Measurements from ENCODE around the gene FAM53B. TPM values are rescaled to one million over a fixed set of nuclear protein-coding genes. Genes with fewer than 3 reads are reported as not detected.

Gene FAM53B
- total RNA-seq, 4 donors from 2014 or later = 140 to 253 (median 192) TPM

DNA sequence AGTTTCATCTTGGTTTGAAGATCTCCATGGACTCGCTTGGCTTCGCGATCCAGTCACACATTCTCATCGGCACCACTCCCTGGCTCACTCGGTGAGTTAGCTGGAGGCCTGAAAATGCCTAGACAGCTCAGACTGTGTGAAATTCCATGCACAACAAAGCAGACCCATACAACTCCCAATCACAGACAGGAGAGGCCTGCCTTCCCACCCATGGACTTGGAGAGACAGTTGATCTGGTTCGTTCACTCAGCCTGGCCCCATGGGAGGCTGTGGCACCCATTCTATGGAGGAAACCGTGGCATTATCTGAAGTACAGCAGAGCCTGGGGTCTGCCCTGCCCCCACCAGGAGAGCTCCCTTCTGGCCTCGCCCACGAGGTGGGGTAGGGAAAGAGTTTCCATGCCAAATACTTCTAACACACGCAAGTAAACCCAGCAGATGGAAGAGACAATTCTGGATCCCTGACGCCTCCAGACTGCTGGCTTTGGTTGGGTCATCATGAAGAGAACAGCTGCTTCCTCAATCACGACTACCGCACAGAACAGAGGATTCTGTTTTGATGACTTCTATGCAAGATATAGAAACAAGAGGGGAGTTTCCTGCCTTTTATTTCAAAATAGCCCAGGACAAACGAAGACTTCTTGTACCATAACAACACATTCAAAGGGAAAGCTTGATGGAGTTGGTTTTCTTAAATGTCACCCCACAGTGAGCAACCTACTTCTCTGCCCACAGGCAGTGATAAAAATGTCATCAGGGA, 15.9 kb downstream of the FAM53B start:
- H3K27ac ChIP-seq = peak overlapping the region; percentile 92 to 97 (median 92)
- in situ Hi-C loops (cut with MboI; ENCODE audit: low sequenced_read_pairs in 4 of 4) (loop anchor here in 2 of 4 donors (25.0 kb wide), 2 partner anchors 91 to 191 kb away; no protein-coding TSS in a partner anchor), intact Hi-C loops (cut with DNase I; ENCODE audit: low total_unique reads) (loop anchor here (2.0 kb wide), 1 partner anchor 35 kb away; no protein-coding TSS in a partner anchor)

DNA sequence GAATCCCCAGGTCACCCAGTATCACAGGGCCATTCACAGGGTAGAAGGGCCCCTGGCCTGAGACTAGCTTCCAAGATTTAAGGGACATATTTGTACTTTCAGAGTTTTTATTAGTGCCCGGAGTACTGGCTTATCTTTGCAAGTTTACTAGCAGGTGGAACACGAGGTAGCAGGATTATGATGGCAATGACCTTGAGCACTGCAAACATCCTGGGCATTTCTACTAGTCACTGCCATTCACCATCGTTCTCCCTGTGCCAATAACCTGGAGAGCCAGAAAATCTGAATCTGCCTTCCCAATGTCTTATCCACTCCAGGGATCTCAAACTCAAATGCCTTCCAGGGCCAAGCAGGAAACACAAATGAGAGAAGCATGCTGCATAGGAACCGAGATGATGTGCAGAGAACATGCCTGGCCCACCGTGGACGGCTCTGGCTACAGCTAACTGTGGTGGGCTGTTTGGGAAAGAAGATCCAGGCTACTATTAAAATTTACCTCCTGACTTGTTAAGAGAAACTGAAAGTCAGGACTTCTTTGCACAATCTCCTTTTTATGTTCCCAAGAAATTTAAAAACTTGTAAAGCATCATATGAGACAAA, 16.7 kb downstream of the FAM53B start:
- TF ChIP-seq, protein P1, sequence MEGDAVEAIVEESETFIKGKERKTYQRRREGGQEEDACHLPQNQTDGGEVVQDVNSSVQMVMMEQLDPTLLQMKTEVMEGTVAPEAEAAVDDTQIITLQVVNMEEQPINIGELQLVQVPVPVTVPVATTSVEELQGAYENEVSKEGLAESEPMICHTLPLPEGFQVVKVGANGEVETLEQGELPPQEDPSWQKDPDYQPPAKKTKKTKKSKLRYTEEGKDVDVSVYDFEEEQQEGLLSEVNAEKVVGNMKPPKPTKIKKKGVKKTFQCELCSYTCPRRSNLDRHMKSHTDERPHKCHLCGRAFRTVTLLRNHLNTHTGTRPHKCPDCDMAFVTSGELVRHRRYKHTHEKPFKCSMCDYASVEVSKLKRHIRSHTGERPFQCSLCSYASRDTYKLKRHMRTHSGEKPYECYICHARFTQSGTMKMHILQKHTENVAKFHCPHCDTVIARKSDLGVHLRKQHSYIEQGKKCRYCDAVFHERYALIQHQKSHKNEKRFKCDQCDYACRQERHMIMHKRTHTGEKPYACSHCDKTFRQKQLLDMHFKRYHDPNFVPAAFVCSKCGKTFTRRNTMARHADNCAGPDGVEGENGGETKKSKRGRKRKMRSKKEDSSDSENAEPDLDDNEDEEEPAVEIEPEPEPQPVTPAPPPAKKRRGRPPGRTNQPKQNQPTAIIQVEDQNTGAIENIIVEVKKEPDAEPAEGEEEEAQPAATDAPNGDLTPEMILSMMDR (IDR thresholded peaks at IDR 0.05 in 4 of 5, conservative IDR thresholded peaks at IDR 0.05 in 1 of 5) = no peak
- no peak for TF ChIP-seq POLR2A (IDR thresholded peaks at IDR 0.05)
- intact Hi-C loops (cut with DNase I; ENCODE audit: low total_unique reads) = no loop called here
- Histone ChIP-seq H3K27ac (peak overlapping the region; percentile 92 to 97 (median 92)), H3K4me3 (no peak overlapping the region), H3K9me3 (no peaks in the 10 kb centered on the region), H3K27me3 (no peaks in the 10 kb centered on the region), H3K4me1 (peaks cover 99 to 100% of the 10 kb centered on the region in 2 donors), H3K36me3 (no peaks in the 10 kb centered on the region)
- ATAC-seq (no peak), DNase-seq (peak in 1 of 2 donors; percentile 7)
- in situ Hi-C loops (cut with MboI; ENCODE audit: low sequenced_read_pairs in 4 of 4) = loop anchor here in 2 of 4 donors (25.0 kb wide), 2 partner anchors 90 to 190 kb away; no protein-coding TSS in a partner anchor

More for the DNA sequence above, 15.9 kb downstream of the FAM53B start:
- Histone ChIP-seq H3K4me1 (peaks cover 99 to 100% of the 10 kb centered on the region in 2 donors), H3K4me3 (peak overlapping the region in 1 of 4 donors; percentile 7), H3K27me3 (no peaks in the 10 kb centered on the region), H3K36me3 (no peaks in the 10 kb centered on the region), H3K9me3 (no peaks in the 10 kb centered on the region)
- ATAC-seq = peak; percentile 77
- peak; percentile 32 to 67 for TF ChIP-seq POLR2A (IDR thresholded peaks at IDR 0.05)
- TF ChIP-seq, protein P1 (IDR thresholded peaks at IDR 0.05 in 4 of 5, conservative IDR thresholded peaks at IDR 0.05 in 1 of 5) = no peak
- DNase-seq = peak in 1 of 2 donors; percentile 74

DNA sequence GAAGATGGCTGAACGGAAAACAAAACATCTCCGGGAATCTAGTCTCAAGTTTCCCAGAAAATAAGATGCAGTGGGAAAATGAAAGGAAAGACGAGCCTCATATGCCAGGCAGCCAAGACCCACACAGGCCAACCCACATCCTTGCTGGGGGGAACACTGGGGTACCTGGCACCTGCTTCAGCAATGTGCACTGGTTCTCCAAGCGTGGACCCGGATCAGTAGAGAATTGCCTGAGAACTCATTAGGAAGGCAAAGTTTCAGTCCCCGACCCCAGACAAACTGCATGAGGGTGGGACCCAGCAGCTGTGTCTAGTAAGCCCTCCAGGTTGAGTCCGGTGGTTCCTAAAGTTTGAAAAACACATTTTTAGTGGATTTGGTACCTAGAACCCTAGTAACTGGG, 18.4 kb downstream of the FAM53B start:
- no peaks in the 10 kb centered on the region for H3K36me3 ChIP-seq
- H3K4me1 ChIP-seq = peaks cover 99 to 100% of the 10 kb centered on the region in 2 donors
- peak in 1 of 2 donors; percentile 6 for DNase-seq
- no peaks in the 10 kb centered on the region for H3K9me3 ChIP-seq
- H3K27ac ChIP-seq = peak overlapping the region; percentile 92 to 97 (median 92)
- no peaks in the 10 kb centered on the region for H3K27me3 ChIP-seq
- in situ Hi-C loops (cut with MboI; ENCODE audit: low sequenced_read_pairs in 4 of 4) (loop anchor here in 2 of 4 donors (25.0 kb wide), 2 partner anchors 88 to 188 kb away; no protein-coding TSS in a partner anchor), intact Hi-C loops (cut with DNase I; ENCODE audit: low total_unique reads) (no loop called here)
- no peak overlapping the region for H3K4me3 ChIP-seq
- no peak for TF ChIP-seq POLR2A (IDR thresholded peaks at IDR 0.05)
- TF ChIP-seq, protein P1 (IDR thresholded peaks at IDR 0.05 in 4 of 5, conservative IDR thresholded peaks at IDR 0.05 in 1 of 5) = no peak
- ATAC-seq = no peak

DNA sequence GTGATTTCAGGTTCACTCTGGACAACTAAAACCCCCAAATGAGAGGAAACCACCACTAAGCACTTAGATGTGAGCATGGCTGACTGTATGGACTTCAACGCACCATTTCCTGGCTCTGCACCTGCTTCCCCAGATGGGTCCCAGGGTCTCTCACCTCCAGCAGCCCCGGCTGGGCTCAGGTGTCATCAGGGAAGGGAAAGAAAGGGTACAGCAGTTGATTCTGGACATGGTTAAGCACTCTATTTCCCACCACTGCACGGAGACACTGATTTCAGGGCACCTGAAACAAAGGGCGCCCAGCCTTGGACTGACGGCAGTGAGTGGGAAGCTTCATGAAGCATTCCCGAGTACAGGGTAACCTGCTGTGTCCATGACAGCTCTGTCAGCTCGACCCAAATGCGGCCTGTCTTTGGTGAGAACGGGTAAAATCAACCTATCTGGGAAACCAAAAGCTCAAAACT, 19.0 kb downstream of the FAM53B start:
- Histone ChIP-seq H3K27ac (peak overlapping the region; percentile 92 to 97 (median 92)), H3K9me3 (no peaks in the 10 kb centered on the region), H3K36me3 (no peaks in the 10 kb centered on the region), H3K4me3 (no peak overlapping the region), H3K4me1 (peaks cover 99 to 100% of the 10 kb centered on the region in 2 donors), H3K27me3 (no peaks in the 10 kb centered on the region)
- DNase-seq = peak in 1 of 2 donors; percentile 9
- no peak for ATAC-seq
- TF ChIP-seq, protein P1 (IDR thresholded peaks at IDR 0.05 in 4 of 5, conservative IDR thresholded peaks at IDR 0.05 in 1 of 5) = no peak
- TF ChIP-seq POLR2A (IDR thresholded peaks at IDR 0.05) = no peak
- intact Hi-C loops (cut with DNase I; ENCODE audit: low total_unique reads) (no loop called here), in situ Hi-C loops (cut with MboI; ENCODE audit: low sequenced_read_pairs in 4 of 4) (loop anchor here in 2 of 4 donors (25.0 kb wide), 2 partner anchors 88 to 188 kb away; no protein-coding TSS in a partner anchor)

All from gastrocnemius medialis (tissue), 4 donors.